Lower leg skin (tissue), 3 donors: ENCODE data around the gene SELENBP1.
"Not testable (repeated sequence)": the region's sequence is repeated elsewhere in the genome, so short reads cannot be mapped to it uniquely, and the experiment has no call there.

Source experiments
- POLR2A ChIP-seq, 2 donors: fragments of 450-650 bp; IDR thresholded peaks; one replicate each; pipeline ENCODE4 v1.6.1; 2016 to 2017; ENCODE audit warnings: antibody characterized with exemption in 2 of 2, mild to moderate bottlenecking in 1 of 2, moderate library complexity in 1 of 2
- TF ChIP-seq, protein P1 (sequence below), 3 donors: fragments of 450-650 bp; IDR thresholded peaks; one replicate each; pipeline ENCODE4 v1.5.1; 2016; ENCODE audit warnings: antibody characterized with exemption in 3 of 3, mild to moderate bottlenecking in 3 of 3, moderate library complexity in 2 of 3

- TF ChIP-seq, protein P1, sequence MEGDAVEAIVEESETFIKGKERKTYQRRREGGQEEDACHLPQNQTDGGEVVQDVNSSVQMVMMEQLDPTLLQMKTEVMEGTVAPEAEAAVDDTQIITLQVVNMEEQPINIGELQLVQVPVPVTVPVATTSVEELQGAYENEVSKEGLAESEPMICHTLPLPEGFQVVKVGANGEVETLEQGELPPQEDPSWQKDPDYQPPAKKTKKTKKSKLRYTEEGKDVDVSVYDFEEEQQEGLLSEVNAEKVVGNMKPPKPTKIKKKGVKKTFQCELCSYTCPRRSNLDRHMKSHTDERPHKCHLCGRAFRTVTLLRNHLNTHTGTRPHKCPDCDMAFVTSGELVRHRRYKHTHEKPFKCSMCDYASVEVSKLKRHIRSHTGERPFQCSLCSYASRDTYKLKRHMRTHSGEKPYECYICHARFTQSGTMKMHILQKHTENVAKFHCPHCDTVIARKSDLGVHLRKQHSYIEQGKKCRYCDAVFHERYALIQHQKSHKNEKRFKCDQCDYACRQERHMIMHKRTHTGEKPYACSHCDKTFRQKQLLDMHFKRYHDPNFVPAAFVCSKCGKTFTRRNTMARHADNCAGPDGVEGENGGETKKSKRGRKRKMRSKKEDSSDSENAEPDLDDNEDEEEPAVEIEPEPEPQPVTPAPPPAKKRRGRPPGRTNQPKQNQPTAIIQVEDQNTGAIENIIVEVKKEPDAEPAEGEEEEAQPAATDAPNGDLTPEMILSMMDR (IDR thresholded peaks at IDR 0.05), result not testable (repeated sequence)
- not testable (repeated sequence) for TF ChIP-seq POLR2A (IDR thresholded peaks at IDR 0.05)
Measured at GRCh38 chr1:151350323-151350722, 22.2 kb downstream of the SELENBP1 start.
